CD8-positive, alpha-beta memory T cell (primary cell): Measurements from ENCODE around the gene DGUOK. TPM values are rescaled to one million over a fixed set of nuclear protein-coding genes. Genes with fewer than 3 reads are reported as not detected.
A peak's percentile ranks its signal among the peaks of the same experiment; 100 is the strongest.

Source experiments
- CTCF ChIA-PET: fragments of 350-600 bp; sonication (Branson Sonifier 250); formaldehyde crosslinking; loops from one replicate; lab custom pipeline; 2021; ENCODE audit warnings: antibody characterized with exemption; lab: Charles Lee
- POLR2A ChIA-PET: fragments of 350-600 bp; sonication (Branson Sonifier 250); formaldehyde crosslinking; loops from one replicate; lab custom pipeline; 2021; ENCODE audit warnings: antibody characterized with exemption; lab: Charles Lee
- DNase-seq, 5 donors: peaks; one replicate each; pipeline versions ENCODE4 v3.0.0 to v3.0.0-alpha.2; 2020 to 2022; ENCODE audit warnings: mixed read lengths in 1 of 5
- H3K27ac ChIP-seq: one replicate; pipeline ENCODE4 v1.7.0; 2013; ENCODE audit warnings: low read depth, mild to moderate bottlenecking, low read length, moderate library complexity
- H3K27me3 ChIP-seq: 2 replicates; pipeline ENCODE4 v1.7.0; 2013; ENCODE audit warnings: low read length, mild to moderate bottlenecking; ENCODE audit not compliant: insufficient read depth, poor library complexity, severe bottlenecking
- H3K36me3 ChIP-seq: 2 replicates; pipeline ENCODE4 v1.7.0; 2013; ENCODE audit warnings: mild to moderate bottlenecking, low read length, moderate library complexity; ENCODE audit not compliant: insufficient read depth
- H3K4me1 ChIP-seq: 2 replicates; pipeline ENCODE4 v1.7.0; 2013; ENCODE audit warnings: mild to moderate bottlenecking, low read length, moderate library complexity; ENCODE audit not compliant: insufficient read depth
- H3K4me3 ChIP-seq: 2 replicates; pipeline ENCODE4 v1.7.0; 2013; ENCODE audit warnings: mild to moderate bottlenecking, low read length
- H3K9me3 ChIP-seq: 2 replicates; pipeline ENCODE4 v1.7.0; 2013; ENCODE audit warnings: mild to moderate bottlenecking, low read length
- H3K27ac Mint-ChIP-seq, 8 donors: one replicate each; pipeline ENCODE4 v1.8.0; 2020 to 2021; ENCODE audit warnings: mixed read lengths in 8 of 8, mild to moderate bottlenecking in 6 of 8, inconsistent platforms in 3 of 8, moderate library complexity in 3 of 8
- H3K27me3 Mint-ChIP-seq, 2 donors: one replicate each; pipeline ENCODE4 v1.8.0; 2020 to 2021; ENCODE audit warnings: mixed read lengths in 2 of 2, mild to moderate bottlenecking in 1 of 2, moderate library complexity in 1 of 2
- H3K36me3 Mint-ChIP-seq, 3 donors: one replicate each; pipeline ENCODE4 v1.8.0; 2020 to 2021; ENCODE audit warnings: mixed read lengths in 3 of 3, inconsistent platforms in 1 of 3, mild to moderate bottlenecking in 1 of 3
- H3K4me1 Mint-ChIP-seq, 3 donors: one replicate each; pipeline ENCODE4 v1.8.0; 2020 to 2021; ENCODE audit warnings: mixed read lengths in 3 of 3, inconsistent platforms in 1 of 3, mild to moderate bottlenecking in 1 of 3
- H3K4me3 Mint-ChIP-seq, 7 donors: one replicate each; pipeline ENCODE4 v1.8.0; 2020 to 2021; ENCODE audit warnings: mixed read lengths in 7 of 7, mild to moderate bottlenecking in 6 of 7, moderate library complexity in 4 of 7, inconsistent platforms in 2 of 7
- H3K9me3 Mint-ChIP-seq, 5 donors: one replicate each; pipeline ENCODE4 v1.8.0; 2020 to 2022; ENCODE audit warnings: mixed read lengths in 5 of 5, mild to moderate bottlenecking in 3 of 5, moderate library complexity in 2 of 5, inconsistent platforms in 1 of 5
- polyA plus RNA-seq: library from polyadenylated mRNA; unstranded; fragments of 300-500 nt; fragmentation: Illumina TruSeq; gene quantifications from one replicate; pipeline ENCODE4 v1.2.3, GENCODE V29; 2021
- total RNA-seq, 2 experiments: library from RNA; stranded (reverse); gene quantifications; one replicate each; pipeline ENCODE4 v1.2.3, GENCODE V29; 2021

Gene DGUOK
- total and polyA plus RNA-seq, 3 experiments from 2014 or later, result 96.6 to 188 (median 98.8) TPM

GRCh38 chr2:74005786-74006185 lies 79.1 kb downstream of the DGUOK start:
- H3K36me3 ChIP-seq, result peaks cover 9% of the 10 kb centered on the region
- Mint-ChIP-seq H3K27me3 (peaks cover 0 to 3% of the 10 kb centered on the region in 2 donors), H3K9me3 (no peaks in the 10 kb centered on the region), H3K36me3 (peaks cover 0 to 33% (median 4%) of the 10 kb centered on the region in 3 donors), H3K4me1 (peaks cover 27 to 49% (median 43%) of the 10 kb centered on the region in 3 donors), H3K4me3 (peak overlapping the region in 2 of 7 donors; percentile 51 to 76), H3K27ac (peak overlapping the region in 2 of 8 donors; percentile 38 to 45)
- H3K27ac ChIP-seq, result no peak overlapping the region
- no peaks in the 10 kb centered on the region for H3K9me3 ChIP-seq
- no peaks in the 10 kb centered on the region for H3K27me3 ChIP-seq
- no peak overlapping the region for H3K4me3 ChIP-seq
- CTCF ChIA-PET, result no interaction called here
- peaks cover 22% of the 10 kb centered on the region for H3K4me1 ChIP-seq
- DNase-seq, result no peak
- POLR2A ChIA-PET, result no interaction called here

- Mint-ChIP-seq H3K27ac (peak overlapping the region in 2 of 8 donors; percentile 29 to 73), H3K4me3 (peak overlapping the region in 1 of 7 donors; percentile 52), H3K4me1 (peaks cover 22 to 43% (median 37%) of the 10 kb centered on the region in 3 donors), H3K9me3 (no peaks in the 10 kb centered on the region), H3K27me3 (peaks cover 0 to 3% of the 10 kb centered on the region in 2 donors), H3K36me3 (peaks cover 0 to 33% (median 5%) of the 10 kb centered on the region in 3 donors)
- CTCF ChIA-PET, result interaction anchor here (1.9 kb wide), 1 partner anchor 19 kb away, joined by 5 read pairs; no protein-coding TSS in a partner anchor
- Histone ChIP-seq H3K27ac (no peak overlapping the region), H3K9me3 (no peaks in the 10 kb centered on the region), H3K4me3 (no peak overlapping the region), H3K36me3 (peaks cover 9% of the 10 kb centered on the region), H3K4me1 (peaks cover 15% of the 10 kb centered on the region), H3K27me3 (no peaks in the 10 kb centered on the region)
- no peak for DNase-seq
- POLR2A ChIA-PET, result interaction anchor here (0.6 to 0.9 kb wide), 3 partner anchors 9 to 18 kb away, joined by 3 to 10 read pairs (median 4); no protein-coding TSS in a partner anchor
Measured at GRCh38 chr2:74006459-74006858, 79.8 kb downstream of the DGUOK start.

- no peaks in the 10 kb centered on the region for H3K9me3 Mint-ChIP-seq
- no peaks in the 10 kb centered on the region for H3K27me3 ChIP-seq
- peaks cover 9% of the 10 kb centered on the region for H3K4me1 ChIP-seq
- H3K27ac Mint-ChIP-seq, result peak overlapping the region in 4 of 8 donors; percentile 29 to 73 (median 48)
- peaks cover 0 to 32% (median 5%) of the 10 kb centered on the region in 3 donors for H3K36me3 Mint-ChIP-seq
- peaks cover 16 to 38% (median 30%) of the 10 kb centered on the region in 3 donors for H3K4me1 Mint-ChIP-seq
- H3K4me3 ChIP-seq, result no peak overlapping the region
- DNase-seq, result no peak
- ChIA-PET POLR2A (interaction anchor here (0.6 to 0.9 kb wide), 2 partner anchors 9 to 19 kb away, joined by 3 to 4 read pairs; no protein-coding TSS in a partner anchor), CTCF (interaction anchor here (1.9 kb wide), 1 partner anchor 19 kb away, joined by 5 read pairs; no protein-coding TSS in a partner anchor)
- H3K27me3 Mint-ChIP-seq, result peaks cover 0 to 3% of the 10 kb centered on the region in 2 donors
- peaks cover 9% of the 10 kb centered on the region for H3K36me3 ChIP-seq
- no peak overlapping the region for H3K27ac ChIP-seq
- no peaks in the 10 kb centered on the region for H3K9me3 ChIP-seq
- H3K4me3 Mint-ChIP-seq, result no peak overlapping the region
Measured at GRCh38 chr2:74007121-74007520, 80.4 kb downstream of the DGUOK start.

- H3K9me3 Mint-ChIP-seq, result no peaks in the 10 kb centered on the region
Measured at GRCh38 chr2:74007711-74008110, 81.0 kb downstream of the DGUOK start.

More at GRCh38 chr2:74007711-74008110, 81.0 kb downstream of the DGUOK start:
- Histone ChIP-seq H3K36me3 (peaks cover 9% of the 10 kb centered on the region), H3K27me3 (no peaks in the 10 kb centered on the region), H3K4me1 (peaks cover 9% of the 10 kb centered on the region), H3K4me3 (no peak overlapping the region), H3K9me3 (no peaks in the 10 kb centered on the region), H3K27ac (no peak overlapping the region)
- H3K4me3 Mint-ChIP-seq, result no peak overlapping the region
- POLR2A ChIA-PET, result no interaction called here
- no peak for DNase-seq
- peaks cover 0 to 33% (median 5%) of the 10 kb centered on the region in 3 donors for H3K36me3 Mint-ChIP-seq
- CTCF ChIA-PET, result interaction anchor here (1.9 kb wide), 1 partner anchor 20 kb away, joined by 5 read pairs; no protein-coding TSS in a partner anchor
- peaks cover 19 to 42% (median 32%) of the 10 kb centered on the region in 3 donors for H3K4me1 Mint-ChIP-seq
- H3K27ac Mint-ChIP-seq, result no peak overlapping the region
- H3K27me3 Mint-ChIP-seq, result peaks cover 0 to 3% of the 10 kb centered on the region in 2 donors

Other genes starting within 250 kb of the DGUOK start
- gene TPRKB, start 189.5 kb upstream of the DGUOK start, total RNA-seq, result 10 to 100 TPM; 38.4 to 38.6 TPM
- gene TPRKB, start 189.5 kb upstream of the DGUOK start, polyA plus RNA-seq, result 69.0 TPM
- gene DUSP11, start 146.8 kb upstream of the DGUOK start, total RNA-seq, result 10 to 100 TPM; 33.1 to 34.4 TPM
- 41.0 TPM for gene DUSP11, start 146.8 kb upstream of the DGUOK start, polyA plus RNA-seq
- gene C2orf78, start 142.7 kb upstream of the DGUOK start, total RNA-seq, result not detected
- not detected for gene C2orf78, start 142.7 kb upstream of the DGUOK start, polyA plus RNA-seq
- 10 to 100 TPM; 71.7 to 71.9 TPM for gene STAMBP, start 97.9 kb upstream of the DGUOK start, total RNA-seq
- gene STAMBP, start 97.9 kb upstream of the DGUOK start, polyA plus RNA-seq, result 47.8 TPM
- not detected for gene ACTG2, start 33.9 kb upstream of the DGUOK start, total RNA-seq
- not detected for gene ACTG2, start 33.9 kb upstream of the DGUOK start, polyA plus RNA-seq
- gene TET3, start 58.0 kb downstream of the DGUOK start, total RNA-seq, result 10 to 100 TPM; 19.9 to 20.5 TPM
- gene TET3, start 58.0 kb downstream of the DGUOK start, polyA plus RNA-seq, result 0.78 TPM
- gene BOLA3, start 221.0 kb downstream of the DGUOK start, total RNA-seq, result 100 to 1,000 TPM; 131 to 133 TPM
- 74.1 TPM for gene BOLA3, start 221.0 kb downstream of the DGUOK start, polyA plus RNA-seq